Measurements from ENCODE around the gene ZCCHC2. TPM values are rescaled to one million over a fixed set of nuclear protein-coding genes. Genes with fewer than 3 reads are reported as not detected.

The ZCCHC2 gene
- total RNA-seq, 1 donor, result 20.5 TPM

DNA sequence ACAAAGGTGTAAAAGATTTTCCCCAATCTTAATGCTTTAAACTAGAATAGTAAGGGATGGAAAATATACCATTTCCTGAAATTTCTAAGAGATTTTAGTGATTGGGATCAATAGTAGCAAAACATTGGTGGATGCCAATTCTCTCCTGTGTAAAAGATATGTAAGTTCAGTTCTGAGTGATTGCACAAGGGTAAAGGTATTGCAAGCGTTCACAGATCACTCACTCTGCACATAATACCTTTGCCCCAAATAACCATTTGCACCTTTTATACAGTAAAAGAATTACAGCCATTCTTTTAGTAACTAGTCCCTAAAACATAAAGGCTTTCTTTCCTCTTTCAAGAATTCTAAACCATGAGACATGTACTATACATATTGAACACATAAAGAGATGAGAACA lies 13.0 kb upstream of the ZCCHC2 start:
- no peak for DNase-seq (ENCODE audit: low read depth in 2 of 3, low spot score in 2 of 3)

DNA sequence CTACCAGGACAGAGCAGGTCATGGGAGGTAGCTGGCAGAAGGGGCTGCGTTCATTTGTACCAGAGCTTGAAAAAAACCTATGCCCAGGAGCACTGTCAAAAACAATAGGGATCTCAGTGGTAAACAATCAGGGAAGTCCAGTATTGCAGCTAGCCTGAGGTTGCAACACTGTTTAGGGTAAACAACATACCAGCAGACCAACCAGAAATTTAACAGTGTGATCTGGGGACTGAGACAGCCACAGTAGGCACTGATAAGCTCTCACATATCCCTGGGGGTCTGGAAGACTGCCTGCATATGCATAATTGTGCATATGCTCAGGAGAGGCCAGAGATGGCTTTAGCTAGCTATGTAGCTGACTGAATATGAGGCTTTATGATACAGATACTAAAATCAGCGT lies 12.0 kb upstream of the ZCCHC2 start:
- DNase-seq (ENCODE audit: low read depth in 2 of 3, low spot score in 2 of 3), result no peak

DNA sequence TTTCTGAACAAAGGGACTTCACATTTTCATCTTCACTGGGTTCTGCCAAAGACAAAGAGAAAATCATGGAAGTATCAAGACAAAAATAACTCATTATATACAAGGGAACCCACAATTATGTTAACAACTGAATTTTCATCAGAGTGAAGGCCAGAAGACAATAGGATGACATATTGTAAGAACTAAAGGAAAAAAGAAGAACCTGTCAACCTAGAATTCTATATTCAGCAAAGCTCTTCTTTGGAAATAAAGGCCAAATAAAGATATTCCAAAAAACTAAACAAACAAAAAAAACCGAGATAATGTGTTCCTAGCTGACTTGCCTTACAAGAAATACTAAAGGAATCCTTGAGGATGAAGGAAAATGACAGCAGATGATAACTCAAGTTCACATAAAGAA lies 10.3 kb upstream of the ZCCHC2 start:
- DNase-seq (ENCODE audit: low read depth in 2 of 3, low spot score in 2 of 3), result peak in 1 of 3 donors; percentile 45

DNA sequence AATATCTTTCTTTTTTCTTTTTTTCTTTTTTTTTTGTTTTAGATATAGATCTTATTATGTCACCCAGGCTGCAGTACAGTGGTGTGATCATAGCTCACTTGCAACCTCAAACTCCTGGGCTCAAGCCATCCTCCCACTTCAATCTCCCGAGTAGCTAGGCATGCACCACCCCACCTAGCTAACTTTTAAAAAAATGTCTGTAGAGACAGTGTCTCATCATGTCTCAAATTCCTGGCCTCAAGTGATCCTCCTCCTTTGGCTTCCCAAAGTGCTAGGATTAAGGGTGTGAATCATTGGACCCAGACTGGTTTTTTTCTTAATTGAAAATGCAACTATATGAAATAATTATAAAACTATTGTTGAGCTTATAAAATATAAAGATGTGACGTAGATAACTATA lies 9.8 kb upstream of the ZCCHC2 start:
- DNase-seq (ENCODE audit: low read depth in 2 of 3, low spot score in 2 of 3), result no peak

DNA sequence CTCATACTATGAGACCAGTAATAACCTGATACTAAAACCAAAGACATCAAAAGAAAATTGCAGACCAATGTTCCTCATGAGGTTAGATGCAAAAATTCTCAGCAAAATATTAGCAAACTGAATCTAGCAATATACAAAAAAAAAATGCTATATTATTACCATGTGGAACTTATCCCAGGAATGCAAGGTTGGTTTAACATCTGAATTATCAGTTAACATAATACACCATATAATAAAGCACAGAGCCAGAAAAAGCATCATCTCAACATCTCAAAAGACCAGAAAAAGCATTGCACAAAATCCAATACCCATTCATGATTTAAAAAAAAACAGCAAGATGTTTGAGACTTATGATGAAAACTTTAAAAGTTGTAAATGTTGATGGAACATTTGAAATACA lies 8.3 kb upstream of the ZCCHC2 start:
- no peak for DNase-seq (ENCODE audit: low read depth in 2 of 3, low spot score in 2 of 3)

DNA sequence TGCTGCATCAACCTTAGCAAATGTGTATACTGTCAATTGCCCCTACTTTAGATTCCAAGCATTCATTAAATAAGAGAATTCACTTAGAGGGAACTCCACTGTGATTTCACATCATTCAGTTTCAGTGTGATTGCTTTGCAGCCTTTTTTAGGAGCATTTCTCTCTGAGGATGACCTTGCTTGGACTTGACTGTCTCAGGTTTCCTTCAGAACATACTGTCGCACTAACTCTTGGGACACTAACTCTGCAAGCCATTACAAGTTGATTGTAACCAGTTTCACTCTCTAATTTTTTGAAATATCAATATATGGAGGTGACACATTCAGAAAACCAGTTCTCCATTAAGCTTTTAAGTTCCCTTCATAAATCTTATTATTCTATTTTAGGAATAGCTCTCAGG lies 6.6 kb upstream of the ZCCHC2 start:
- DNase-seq (ENCODE audit: low read depth in 2 of 3, low spot score in 2 of 3), result no peak

DNA sequence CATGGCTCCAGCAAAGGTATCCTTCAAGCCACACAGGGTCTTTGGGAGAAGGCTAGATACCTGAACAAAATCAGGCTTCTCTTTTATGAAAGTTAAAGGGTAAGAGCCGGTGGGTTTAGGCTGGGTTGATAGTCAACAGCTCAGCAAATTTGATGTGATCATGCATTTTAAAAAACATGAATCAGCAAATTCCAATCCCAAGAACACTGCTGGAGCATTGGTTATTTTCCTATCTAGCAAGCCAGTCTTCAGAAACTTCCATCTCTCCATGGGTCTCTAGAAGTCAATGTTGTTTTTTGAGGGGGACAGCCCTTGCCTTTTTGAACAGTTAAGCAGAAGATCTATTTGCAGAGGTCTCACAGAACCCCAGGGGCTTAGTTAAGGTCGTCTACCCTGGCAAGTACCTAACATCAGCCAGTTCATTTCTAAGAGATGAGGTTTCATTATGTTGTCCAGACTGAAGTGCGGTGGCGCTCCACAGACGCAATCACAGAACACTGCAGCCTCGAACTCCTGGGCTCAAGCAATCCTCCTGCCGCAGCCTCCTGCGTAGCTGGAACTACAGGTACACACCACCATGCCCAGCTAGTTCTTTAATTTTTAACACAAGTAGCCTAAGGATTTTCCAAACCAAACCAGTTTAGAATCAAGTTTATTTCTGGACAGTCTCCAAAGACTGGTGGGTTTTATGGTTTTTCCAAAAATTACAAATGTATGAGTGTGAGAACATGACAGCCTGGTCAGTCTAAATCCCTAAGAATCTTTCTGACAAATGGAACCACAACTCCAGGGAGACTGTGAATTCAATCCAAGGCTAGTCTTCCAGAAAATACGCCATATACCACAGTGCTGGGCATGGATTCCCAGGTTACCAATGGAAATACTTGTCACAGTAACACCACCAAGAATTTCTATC lies 4.1 kb upstream of the ZCCHC2 start:
- DNase-seq (ENCODE audit: low read depth in 2 of 3, low spot score in 2 of 3), result no peak

DNA sequence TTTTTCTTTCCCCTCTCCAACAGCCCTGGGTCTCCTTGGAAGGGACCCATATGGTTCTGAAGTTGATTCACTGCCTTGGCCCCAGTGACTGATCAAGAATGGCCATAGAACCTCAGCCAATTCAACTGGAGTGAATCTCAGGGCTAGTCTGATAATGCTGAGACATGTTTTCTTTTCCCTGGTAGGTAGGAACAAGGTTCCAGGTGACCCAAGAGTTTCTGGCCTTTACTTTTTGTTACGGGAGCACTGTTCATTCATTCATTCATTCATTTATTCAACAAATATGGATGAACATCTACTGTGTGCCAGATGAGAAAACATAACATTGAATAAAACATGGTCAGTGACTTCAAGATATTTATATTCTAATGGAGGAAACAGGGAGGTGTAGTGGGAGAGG lies 3.1 kb upstream of the ZCCHC2 start:
- DNase-seq (ENCODE audit: low read depth in 2 of 3, low spot score in 2 of 3), result no peak

DNA sequence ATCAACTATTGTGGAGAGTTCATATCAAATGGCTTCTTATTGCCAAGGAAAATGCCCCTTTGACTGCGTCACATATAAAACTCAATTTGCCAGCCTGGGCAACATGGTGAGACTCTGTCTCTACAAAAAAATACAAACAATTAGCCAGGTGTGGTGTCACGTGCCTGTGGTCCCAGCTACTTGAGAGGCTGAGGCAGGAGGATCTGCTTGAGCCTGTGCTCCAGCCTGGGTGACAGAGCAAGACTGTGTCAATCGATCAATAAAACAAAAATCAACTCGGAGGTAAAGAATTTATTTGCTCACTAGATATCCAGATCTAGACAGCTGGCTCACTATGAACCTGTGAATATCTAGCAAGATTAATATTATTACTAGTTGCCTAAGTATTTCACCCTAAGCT lies 1.7 kb upstream of the ZCCHC2 start:
- no peak for DNase-seq (ENCODE audit: low read depth in 2 of 3, low spot score in 2 of 3)

DNA sequence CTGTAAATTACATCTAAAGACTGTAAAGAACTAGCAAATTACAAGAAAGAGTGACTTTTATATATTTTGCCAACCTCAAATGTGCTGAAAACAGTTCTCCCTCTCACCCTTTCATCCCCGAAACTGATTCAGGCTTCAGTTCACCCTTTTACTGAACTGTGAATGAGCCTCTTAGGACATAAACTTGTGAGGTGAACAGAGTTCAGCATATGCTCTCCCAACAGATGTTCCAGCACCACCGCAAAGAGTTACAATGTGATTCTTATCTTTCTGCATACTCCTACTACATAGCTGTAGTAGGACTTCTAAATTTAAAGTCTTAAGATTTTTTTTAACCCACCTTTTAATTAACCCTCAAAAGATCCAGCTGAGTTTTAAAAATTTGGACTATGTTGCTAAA lies 1.2 kb upstream of the ZCCHC2 start:
- DNase-seq (ENCODE audit: low read depth in 2 of 3, low spot score in 2 of 3), result peak in 1 of 3 donors; percentile 57

DNA sequence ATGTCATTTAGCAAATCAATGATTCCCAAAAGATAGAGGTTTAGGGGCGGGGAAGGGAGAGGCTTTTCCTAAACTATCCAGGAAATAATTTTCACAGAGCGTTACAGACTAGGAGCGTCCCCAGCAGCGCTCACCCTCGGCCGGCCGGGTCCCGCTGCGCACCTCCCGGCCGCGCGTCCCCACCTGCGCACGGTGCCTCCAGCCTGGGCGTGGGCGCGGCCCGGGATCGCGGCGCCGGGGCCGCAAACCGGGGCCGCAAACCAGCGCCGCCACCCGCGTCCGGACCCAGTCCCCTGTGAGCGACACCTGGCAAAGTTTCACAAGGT lies 684 bp upstream of the ZCCHC2 start:
- peak in 1 of 3 donors; percentile 20 for DNase-seq (ENCODE audit: low read depth in 2 of 3, low spot score in 2 of 3)

DNA sequence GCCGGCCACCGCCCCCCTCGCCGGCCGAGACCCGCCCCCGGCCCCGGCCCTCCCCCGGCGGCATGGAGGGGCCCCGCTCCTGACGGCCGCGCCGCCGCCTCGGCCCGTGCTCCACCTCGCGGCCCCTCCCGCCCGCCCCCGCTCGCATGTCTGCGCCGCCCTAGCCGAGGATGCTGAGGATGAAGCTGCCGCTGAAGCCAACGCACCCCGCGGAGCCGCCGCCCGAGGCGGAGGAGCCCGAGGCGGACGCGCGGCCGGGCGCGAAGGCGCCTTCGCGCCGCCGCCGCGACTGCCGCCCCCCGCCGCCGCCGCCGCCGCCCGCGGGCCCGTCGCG lies 397 bp downstream of the ZCCHC2 start:
- no peak for DNase-seq (ENCODE audit: low read depth in 2 of 3, low spot score in 2 of 3)

DNA sequence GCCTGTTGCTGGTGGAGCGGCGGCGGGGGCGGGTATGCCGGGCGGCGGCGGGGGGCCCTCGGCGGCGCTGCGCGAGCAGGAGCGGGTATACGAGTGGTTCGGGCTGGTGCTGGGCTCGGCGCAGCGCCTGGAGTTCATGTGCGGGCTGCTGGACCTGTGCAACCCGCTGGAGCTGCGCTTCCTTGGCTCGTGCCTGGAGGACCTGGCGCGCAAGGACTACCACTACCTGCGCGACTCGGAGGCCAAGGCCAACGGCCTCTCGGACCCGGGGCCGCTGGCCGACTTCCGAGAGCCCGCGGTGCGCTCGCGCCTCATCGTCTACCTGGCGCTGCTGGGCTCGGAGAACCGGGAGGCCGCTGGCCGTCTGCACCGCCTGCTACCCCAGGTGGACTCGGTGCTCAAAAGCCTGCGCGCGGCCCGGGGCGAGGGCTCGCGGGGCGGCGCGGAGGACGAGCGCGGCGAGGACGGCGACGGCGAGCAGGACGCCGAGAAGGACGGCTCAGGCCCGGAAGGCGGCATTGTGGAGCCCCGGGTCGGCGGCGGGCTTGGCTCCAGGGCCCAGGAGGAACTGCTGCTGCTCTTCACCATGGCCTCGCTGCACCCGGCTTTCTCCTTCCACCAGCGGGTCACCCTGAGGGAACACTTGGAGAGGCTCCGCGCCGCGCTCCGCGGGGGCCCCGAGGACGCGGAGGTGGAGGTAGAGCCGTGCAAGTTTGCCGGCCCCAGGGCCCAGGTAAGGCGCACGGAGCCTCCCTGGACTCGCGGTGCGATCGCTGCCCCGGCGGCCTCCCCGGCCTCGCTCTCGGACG lies 1.0 kb downstream of the ZCCHC2 start:
- DNase-seq (ENCODE audit: low read depth in 2 of 3, low spot score in 2 of 3), result peak in 2 of 3 donors; percentile 45 to 48

DNA sequence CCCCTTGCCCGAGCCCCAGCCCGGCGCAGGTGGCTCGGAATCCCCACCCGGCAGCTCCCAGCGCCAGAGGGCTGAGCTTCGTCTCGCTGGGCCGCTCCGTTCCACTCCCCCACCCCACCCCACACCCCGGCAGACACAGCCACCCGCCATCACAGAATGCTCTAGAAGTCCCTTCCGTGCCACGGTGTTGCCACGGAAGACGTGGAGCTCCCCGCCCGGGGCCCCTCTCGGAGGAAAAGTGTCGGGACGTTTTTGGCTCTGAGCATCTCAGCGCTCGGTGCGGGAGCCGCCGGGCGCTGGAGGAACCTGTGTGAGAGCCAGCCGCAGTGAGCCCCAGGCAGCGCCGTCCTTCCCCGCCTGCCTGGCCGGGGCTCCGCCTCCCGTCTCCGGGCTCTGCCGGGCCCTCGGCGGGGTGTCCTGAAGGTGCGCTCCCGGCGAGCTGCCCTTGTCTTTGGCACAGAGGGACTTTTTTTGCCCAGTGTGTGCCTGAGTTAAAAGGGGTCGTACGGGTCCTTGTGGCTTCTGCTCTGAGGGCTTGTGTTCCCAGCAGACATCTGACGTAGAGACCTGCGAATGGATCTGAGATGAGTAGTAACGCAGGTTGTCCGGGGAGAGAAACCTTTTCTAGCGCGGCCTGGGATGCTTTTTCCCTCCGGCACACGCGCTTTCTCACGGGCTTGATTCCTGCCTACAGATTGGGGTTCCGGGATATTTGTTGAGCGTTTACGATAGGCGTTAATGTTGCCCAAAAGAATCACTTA lies 1.8 kb downstream of the ZCCHC2 start:
- DNase-seq (ENCODE audit: low read depth in 2 of 3, low spot score in 2 of 3), result peak; percentile 41 to 47 (median 47)

DNA sequence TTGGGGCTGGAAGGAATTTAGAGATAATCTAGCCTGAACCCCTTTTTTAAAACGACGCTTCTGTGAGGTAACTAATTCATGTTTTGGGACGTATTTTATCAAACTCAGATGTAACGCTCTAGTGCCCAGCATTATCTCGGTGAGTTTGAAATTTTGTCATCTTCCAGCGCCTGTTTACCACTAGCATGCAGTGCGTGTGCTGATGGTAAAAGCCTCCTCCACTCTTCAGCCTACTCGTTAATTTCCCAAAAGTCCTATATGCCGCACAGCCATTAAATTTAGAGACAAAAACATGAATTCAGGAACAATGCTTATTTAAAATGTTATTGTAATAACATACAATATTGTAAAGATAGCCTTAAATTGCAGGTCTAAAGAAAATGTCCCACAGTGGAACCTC lies 2.8 kb downstream of the ZCCHC2 start:
- no peak for DNase-seq (ENCODE audit: low read depth in 2 of 3, low spot score in 2 of 3)

DNA sequence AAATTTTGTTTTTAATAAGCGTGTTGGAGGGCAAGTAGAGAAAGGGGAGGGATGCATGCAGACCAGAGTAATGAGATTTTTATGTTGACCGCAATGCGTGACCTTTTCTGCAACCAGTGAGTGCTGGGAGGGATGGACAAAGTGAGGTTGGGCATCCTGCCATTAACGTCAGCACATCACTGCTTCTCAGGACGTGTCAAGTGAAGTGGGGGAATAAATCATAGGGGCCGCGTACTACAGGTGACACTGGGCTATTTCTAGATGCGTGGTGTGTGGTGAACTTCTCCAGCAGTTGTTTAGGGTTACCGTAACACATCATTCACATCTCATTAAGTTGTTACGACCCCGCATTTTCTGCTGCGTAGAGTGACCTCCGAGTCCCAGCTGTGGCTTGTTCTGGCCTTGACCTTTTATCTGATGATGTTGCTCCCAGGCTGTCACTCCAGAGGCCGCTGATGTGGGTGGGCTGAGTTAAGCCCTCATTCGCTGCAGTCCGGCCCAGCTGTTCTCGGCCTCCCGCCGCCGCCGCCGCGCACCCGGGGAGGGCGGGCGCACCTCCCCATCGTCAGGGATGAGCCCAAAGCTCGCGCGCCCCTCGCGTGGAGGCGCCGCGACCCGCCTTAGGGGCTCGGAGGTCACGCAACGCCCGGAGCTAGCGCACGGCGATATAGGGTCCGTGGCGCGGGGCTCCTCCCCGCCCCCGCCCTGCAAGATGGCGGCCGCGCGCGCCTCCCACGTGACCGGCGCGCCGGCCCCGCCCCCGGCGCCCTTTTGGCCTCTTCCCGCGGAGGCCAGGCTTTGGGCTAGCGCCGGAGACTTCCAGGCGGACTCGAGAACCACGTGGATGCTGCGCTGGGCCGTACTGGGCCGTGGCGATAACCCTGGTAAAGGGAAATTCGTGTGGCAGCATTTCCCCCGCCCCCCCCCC lies 3.5 kb downstream of the ZCCHC2 start:
- DNase-seq (ENCODE audit: low read depth in 2 of 3, low spot score in 2 of 3), result peak; percentile 47 to 82 (median 80)

DNA sequence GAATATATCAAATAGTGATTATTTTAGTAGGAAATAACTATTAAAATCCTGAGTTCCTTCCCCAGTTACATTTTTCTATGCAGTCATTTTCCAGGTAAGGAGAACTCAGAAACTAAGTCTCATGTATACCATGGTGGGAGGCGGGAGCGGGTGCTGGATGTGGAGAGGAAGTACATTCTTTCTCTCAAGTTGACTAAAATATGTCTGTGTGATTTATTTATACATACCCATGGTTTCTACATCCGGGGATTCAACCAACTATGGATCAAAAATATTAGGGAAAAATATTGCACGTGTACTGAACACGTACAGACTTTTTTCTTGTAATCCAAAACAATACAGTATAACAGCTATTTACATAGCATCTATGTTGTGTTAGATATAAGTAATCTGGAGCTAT lies 6.8 kb downstream of the ZCCHC2 start:
- DNase-seq (ENCODE audit: low read depth in 2 of 3, low spot score in 2 of 3), result no peak

DNA sequence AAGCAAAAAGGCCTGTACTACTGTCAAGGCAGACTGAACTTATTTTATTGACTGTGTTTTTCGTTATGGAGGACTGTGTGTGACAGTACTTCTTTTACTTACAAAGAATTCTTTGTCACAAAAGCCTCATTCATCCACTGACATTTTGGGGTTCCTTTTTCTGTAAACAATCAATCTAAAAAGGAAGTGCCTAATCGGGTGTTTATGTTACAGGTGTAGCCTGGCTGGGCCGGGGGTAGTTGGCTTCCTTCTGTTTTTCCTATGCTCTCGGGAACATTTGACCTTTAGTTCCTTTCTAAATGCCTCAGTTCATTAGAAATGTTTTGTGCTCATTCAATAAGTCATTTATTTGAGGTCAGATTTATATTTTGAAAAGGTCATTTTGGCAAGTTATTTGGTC lies 8.3 kb downstream of the ZCCHC2 start:
- no peak for DNase-seq (ENCODE audit: low read depth in 2 of 3, low spot score in 2 of 3)

DNA sequence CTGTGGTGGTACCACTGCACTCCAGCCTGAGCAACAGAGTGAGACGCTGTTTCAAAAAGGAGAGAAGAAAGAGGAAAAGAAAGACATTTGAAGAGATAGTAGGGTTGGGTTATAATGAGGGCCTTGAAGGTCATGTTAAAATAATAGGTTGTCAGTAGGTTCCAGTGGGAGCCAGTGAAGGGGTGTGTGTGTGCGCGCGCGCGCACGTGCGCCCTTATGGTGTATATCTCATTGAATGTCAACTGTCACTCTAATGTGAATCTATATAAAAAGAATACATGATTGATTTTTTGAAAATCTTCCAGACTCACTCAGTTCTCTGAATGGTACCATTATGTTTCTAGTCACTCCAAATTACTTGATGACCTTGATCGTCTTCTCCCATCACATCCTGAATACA lies 9.1 kb downstream of the ZCCHC2 start:
- DNase-seq (ENCODE audit: low read depth in 2 of 3, low spot score in 2 of 3), result no peak

DNA sequence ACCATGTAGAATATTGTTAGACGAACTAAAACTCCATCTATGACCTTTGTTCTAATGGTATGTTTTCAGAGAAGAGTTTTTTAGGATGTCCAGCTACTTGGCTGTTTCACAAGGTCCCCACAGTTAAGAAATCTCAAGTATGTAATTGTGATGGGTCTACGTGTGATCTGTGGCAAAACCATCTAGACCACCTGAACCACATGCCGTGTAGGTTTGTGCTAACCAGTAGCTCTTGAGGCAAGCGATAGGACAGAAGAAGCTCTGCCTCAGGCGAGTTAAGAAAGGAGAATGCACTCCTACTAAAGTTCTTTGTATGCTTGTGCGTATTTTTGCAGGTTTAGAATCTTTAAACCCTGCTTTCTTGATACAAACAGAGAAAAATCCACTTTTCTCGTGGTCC lies 13.2 kb downstream of the ZCCHC2 start:
- no peak for DNase-seq (ENCODE audit: low read depth in 2 of 3, low spot score in 2 of 3)

Measured in hematopoietic multipotent progenitor cell (in vitro differentiated cells).